DND-41 (cell line): ENCODE data around the gene ATPAF1.
"Not testable (repeated sequence)": the region's sequence is repeated elsewhere in the genome, so short reads cannot be mapped to it uniquely, and the experiment has no call there.

Experiments used
- ATAC-seq: fragments of 200-7000 bp; cut with Tn5 transposase; 3 replicates; pipeline ENCODE4 v1.9.1; 2021; ENCODE audit warnings: low read depth; ENCODE audit not compliant: insufficient read depth
- DNase-seq: peaks from one replicate; pipeline ENCODE4 v3.0.0-alpha.2; 2020
- H2AFZ ChIP-seq: 2 replicates; pipeline ENCODE4 v1.6.0; 2012; ENCODE audit warnings: low read depth, low read length
- H3K27ac ChIP-seq: 2 replicates; pipeline ENCODE4 v1.5.1; 2012; ENCODE audit warnings: low read length, inconsistent platforms
- H3K27me3 ChIP-seq: fragments of 200-600 bp; sonication (generic); 2 replicates; pipeline ENCODE4 v1.6.0; 2012; ENCODE audit warnings: low read length, mild to moderate bottlenecking, inconsistent platforms; ENCODE audit not compliant: insufficient read depth, poor library complexity
- H3K36me3 ChIP-seq: 2 replicates; pipeline ENCODE4 v1.5.1; 2012; ENCODE audit warnings: low read length, inconsistent platforms; ENCODE audit not compliant: insufficient read depth
- H3K4me1 ChIP-seq: 2 replicates; pipeline ENCODE4 v1.5.1; 2012; ENCODE audit warnings: mild to moderate bottlenecking, low read length; ENCODE audit not compliant: insufficient read depth
- H3K4me2 ChIP-seq: 2 replicates; pipeline ENCODE4 v1.6.0; 2012; ENCODE audit warnings: mild to moderate bottlenecking, moderate library complexity, low read length, inconsistent platforms; ENCODE audit not compliant: insufficient read depth
- H3K4me3 ChIP-seq, 2 experiments: fragments of 200-600 bp in 1 of 2; shearing (Covaris generic) in 1 of 2; 2 replicates each; pipeline ENCODE4 v1.5.1; 2012 to 2016; ENCODE audit warnings: inconsistent platforms in 2 of 2, low read length in 2 of 2, mild to moderate bottlenecking in 2 of 2, low read depth in 1 of 2, moderate library complexity in 1 of 2
- H3K79me2 ChIP-seq: 2 replicates; pipeline ENCODE4 v1.6.0; 2012; ENCODE audit warnings: low read length, inconsistent platforms; ENCODE audit not compliant: insufficient read depth
- H3K9ac ChIP-seq: 2 replicates; pipeline ENCODE4 v1.6.0; 2012; ENCODE audit warnings: low read depth, mild to moderate bottlenecking, inconsistent platforms, low read length, moderate library complexity
- H3K9me3 ChIP-seq: 2 replicates; pipeline ENCODE4 v1.5.1; 2012; ENCODE audit warnings: low read length, moderate library complexity, mild to moderate bottlenecking, inconsistent platforms; ENCODE audit not compliant: insufficient read depth, severe bottlenecking
- H4K20me1 ChIP-seq: 2 replicates; pipeline ENCODE4 v1.6.0; 2012; ENCODE audit warnings: low read length; ENCODE audit not compliant: insufficient read depth
- EZH2 ChIP-seq: IDR thresholded peaks from 3 replicates; pipeline ENCODE4 v1.6.1; 2012; ENCODE audit warnings: borderline replicate concordance, low read depth, mild to moderate bottlenecking, moderate library complexity, low read length, inconsistent platforms; ENCODE audit not compliant: severe bottlenecking
- TF ChIP-seq, protein P1 (sequence below): IDR thresholded peaks from 2 replicates; pipeline ENCODE4 v1.5.1; 2012; ENCODE audit warnings: borderline replicate concordance, low read length, moderate library complexity, mild to moderate bottlenecking; ENCODE audit not compliant: poor library complexity, severe bottlenecking; ENCODE audit errors: extremely low read depth

Gene ATPAF1

DNA sequence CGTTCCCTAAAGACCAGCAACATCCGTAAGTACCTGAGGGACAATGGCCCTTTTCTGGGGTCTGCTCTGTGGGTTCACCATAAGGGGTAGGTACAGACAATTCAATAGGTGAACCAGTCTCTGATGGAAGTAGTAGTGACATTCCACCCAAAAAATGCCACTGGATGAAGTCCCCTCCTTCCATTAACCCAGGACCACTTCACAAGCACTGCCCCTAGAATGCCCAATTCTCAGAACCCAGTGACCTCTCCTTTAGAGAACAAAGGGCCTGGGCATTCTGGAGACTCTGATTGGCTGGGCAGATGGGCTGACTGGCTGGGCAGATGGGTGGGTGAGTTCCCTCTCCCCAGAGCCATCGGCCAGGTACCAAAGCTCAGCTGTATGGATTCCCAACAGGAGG lies 3.4 kb upstream of the ATPAF1 start, which contains the start of gene TEX38:
Gene TEX38, plus strand, starts transcription at position 301 of the 400 bp plus-strand sequence. Its CDS starts 81 bp downstream, at position 382.
- Histone ChIP-seq H3K9me3 (no peaks in the 10 kb centered on the region), H3K4me2 (no peak within 1 kb of the TSS), H3K4me3 (no peak within 1 kb of the TSS), H3K9ac (no peak within 1 kb of the TSS), H3K27me3 (no peaks in the 10 kb centered on the region), H4K20me1 (no peaks in the 10 kb centered on the region), H3K79me2 (peaks cover 11% of the 10 kb centered on the region), H3K4me1 (peaks cover 15% of the 10 kb centered on the region), H3K27ac (no peak within 1 kb of the TSS), H2AFZ (no peak within 1 kb of the TSS), H3K36me3 (peaks cover 31% of the 10 kb centered on the region)
- no peak for ATAC-seq
- TF ChIP-seq, protein P1, sequence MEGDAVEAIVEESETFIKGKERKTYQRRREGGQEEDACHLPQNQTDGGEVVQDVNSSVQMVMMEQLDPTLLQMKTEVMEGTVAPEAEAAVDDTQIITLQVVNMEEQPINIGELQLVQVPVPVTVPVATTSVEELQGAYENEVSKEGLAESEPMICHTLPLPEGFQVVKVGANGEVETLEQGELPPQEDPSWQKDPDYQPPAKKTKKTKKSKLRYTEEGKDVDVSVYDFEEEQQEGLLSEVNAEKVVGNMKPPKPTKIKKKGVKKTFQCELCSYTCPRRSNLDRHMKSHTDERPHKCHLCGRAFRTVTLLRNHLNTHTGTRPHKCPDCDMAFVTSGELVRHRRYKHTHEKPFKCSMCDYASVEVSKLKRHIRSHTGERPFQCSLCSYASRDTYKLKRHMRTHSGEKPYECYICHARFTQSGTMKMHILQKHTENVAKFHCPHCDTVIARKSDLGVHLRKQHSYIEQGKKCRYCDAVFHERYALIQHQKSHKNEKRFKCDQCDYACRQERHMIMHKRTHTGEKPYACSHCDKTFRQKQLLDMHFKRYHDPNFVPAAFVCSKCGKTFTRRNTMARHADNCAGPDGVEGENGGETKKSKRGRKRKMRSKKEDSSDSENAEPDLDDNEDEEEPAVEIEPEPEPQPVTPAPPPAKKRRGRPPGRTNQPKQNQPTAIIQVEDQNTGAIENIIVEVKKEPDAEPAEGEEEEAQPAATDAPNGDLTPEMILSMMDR, result no peak
- TF ChIP-seq EZH2, result no peak
- no peak for DNase-seq

DNA sequence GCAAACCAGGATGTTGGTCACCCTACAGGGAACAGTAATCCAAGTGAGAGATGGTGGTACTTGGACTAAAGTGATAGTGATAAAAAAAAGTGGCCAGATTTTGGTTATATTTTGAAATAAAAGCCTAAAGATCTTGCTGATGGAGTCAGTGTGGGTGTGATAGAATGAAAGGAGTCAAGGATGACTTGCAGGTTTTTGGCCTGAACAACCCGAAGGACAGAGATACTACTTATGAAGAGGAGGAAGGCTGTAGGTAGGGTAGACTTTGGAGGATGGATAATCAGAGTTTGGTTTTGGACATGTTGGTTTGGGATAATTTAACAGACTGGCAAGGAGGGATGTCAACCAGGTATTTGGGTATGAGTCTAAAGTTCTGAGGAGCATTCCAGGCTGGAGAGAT lies 2.0 kb upstream of the ATPAF1 start:
- no peaks in the 10 kb centered on the region for H3K27me3 ChIP-seq
- no peak overlapping the region for H3K4me2 ChIP-seq
- H3K27ac ChIP-seq, result no peak overlapping the region
- H4K20me1 ChIP-seq, result no peaks in the 10 kb centered on the region
- no peak for TF ChIP-seq EZH2
- TF ChIP-seq, protein P1, result no peak
- no peaks in the 10 kb centered on the region for H3K9me3 ChIP-seq
- peaks cover 17% of the 10 kb centered on the region for H3K4me1 ChIP-seq
- ATAC-seq, result no peak
- no peak overlapping the region for H3K4me3 ChIP-seq
- H3K9ac ChIP-seq, result no peak overlapping the region
- peaks cover 11% of the 10 kb centered on the region for H3K79me2 ChIP-seq
- DNase-seq, result no peak
- no peak overlapping the region for H2AFZ ChIP-seq
- peaks cover 20% of the 10 kb centered on the region for H3K36me3 ChIP-seq

GRCh38 chr1:46665983-46666382 lies 2.2 kb downstream of the ATPAF1 start:
- no peak overlapping the region for H3K4me2 ChIP-seq
- no peak overlapping the region for H3K4me3 ChIP-seq

DNA sequence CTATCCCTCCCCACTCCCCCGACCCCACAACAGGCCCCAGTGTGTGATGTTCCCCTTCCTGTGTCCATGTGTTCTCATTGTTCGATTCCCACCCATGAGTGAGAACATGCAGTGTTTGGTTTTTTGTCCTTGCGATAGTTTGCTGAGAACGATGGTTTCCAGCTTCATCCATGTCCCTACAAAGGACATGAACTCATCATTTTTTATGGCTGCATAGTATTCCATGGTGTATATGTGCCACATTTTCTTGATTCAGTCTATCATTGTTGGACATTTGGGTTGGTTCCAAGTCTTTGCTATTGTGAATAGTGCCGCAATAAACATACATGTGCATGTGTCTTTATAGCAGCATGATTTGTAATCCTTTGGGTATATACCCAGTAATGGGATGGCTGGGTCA lies 5.2 kb downstream of the ATPAF1 start:
- H2AFZ ChIP-seq, ATAC-seq, H3K4me3 ChIP-seq, H3K9me3 ChIP-seq, H3K27me3 ChIP-seq, DNase-seq, H3K4me2 ChIP-seq, H4K20me1 ChIP-seq, H3K9ac ChIP-seq, H3K27ac ChIP-seq: not testable (repeated sequence)
- H3K4me1 ChIP-seq, result peaks cover 12% of the 10 kb centered on the region
- peaks cover 10% of the 10 kb centered on the region for H3K79me2 ChIP-seq
- peaks cover 11% of the 10 kb centered on the region for H3K36me3 ChIP-seq

More at GRCh38 chr1:46665983-46666382, 2.2 kb downstream of the ATPAF1 start:
- Histone ChIP-seq H4K20me1 (no peaks in the 10 kb centered on the region), H3K79me2 (peaks cover 11% of the 10 kb centered on the region), H3K27me3 (no peaks in the 10 kb centered on the region), H3K36me3 (peaks cover 11% of the 10 kb centered on the region), H3K9me3 (no peaks in the 10 kb centered on the region), H3K4me1 (peaks cover 17% of the 10 kb centered on the region), H3K9ac (no peak overlapping the region), H3K27ac (no peak overlapping the region), H2AFZ (no peak overlapping the region)
- TF ChIP-seq, protein P1, result no peak
- TF ChIP-seq EZH2, result no peak
- ATAC-seq (no peak), DNase-seq (no peak)

DNA sequence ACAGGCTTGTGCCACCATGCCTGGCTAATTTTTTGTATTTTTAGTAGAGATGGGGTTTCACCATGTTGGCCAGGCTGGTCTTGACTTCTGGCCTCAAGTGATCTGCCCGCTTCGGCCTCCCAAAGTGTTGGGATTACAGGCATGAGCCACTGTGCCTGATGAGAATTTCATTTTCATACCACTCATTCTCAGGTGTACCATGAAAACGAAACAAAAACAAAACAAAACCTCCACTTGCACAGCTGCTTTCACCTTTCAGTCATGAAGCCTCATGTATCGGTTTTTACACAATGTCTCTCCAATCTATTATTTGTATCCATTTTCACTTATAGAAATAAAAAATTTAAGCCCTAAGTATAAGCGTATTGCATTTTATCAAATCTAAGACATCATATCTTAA lies 8.0 kb downstream of the ATPAF1 start:
- not testable (repeated sequence) for H3K27ac ChIP-seq, H3K27me3 ChIP-seq, H4K20me1 ChIP-seq, ATAC-seq, H3K4me3 ChIP-seq, H3K79me2 ChIP-seq, H2AFZ ChIP-seq, DNase-seq, H3K4me2 ChIP-seq, H3K4me1 ChIP-seq, H3K9ac ChIP-seq, H3K9me3 ChIP-seq
- H3K36me3 ChIP-seq, result peaks cover 19% of the 10 kb centered on the region
